Measurements from ENCODE around the gene ADCYAP1R1. TPM values are rescaled to one million over a fixed set of nuclear protein-coding genes. Genes with fewer than 3 reads are reported as not detected.

The ADCYAP1R1 gene
- total RNA-seq, 1 donor: under 0.01 TPM

DNA sequence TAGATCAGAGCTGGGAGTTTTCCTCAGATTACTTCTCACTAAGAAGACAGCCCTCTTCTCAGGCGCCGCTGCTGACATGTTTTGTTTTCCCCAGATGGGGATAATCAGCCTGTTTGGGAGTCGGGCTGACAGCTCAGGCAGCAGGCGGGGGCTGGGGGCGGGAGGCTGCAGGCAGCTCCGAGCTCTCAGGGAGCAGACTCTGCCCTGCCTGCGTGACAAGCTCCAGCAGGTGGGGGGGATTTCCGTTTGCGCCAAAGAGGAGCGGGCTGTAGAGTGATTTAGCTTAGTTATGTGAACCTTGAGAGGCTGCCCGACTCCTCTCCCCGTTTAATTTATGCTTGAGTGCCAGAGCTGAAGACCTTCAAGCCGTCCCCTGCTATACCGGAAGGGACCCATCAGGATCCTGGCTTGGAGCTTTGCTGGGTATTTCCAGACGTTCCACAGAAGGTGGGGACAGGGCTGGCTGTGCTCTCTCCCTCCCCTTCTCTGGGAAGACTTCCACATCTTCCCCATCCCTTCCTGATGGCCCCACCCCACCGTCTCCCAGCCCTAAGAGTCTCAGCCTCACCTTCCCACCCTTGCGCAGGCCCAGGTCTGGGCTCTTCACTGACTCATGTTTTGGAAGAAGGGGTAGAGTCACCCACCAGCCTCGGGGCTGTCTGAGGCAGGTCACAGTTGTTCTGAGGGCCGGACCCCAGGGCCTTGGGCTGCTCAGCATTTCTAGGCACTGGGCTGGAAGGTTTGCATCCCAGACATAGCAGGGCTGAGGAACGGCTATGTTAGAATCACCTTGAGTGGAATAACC is 24.7 kb upstream of the ADCYAP1R1 start:
- no peak overlapping the region for H3K4me3 ChIP-seq (ENCODE audit: low read length)
- H3K27me3 ChIP-seq (ENCODE audit: insufficient read depth, low read length): no peaks in the 10 kb centered on the region
- H3K9me3 ChIP-seq (ENCODE audit: low read depth, low read length): no peaks in the 10 kb centered on the region
- H3K4me1 ChIP-seq (ENCODE audit: insufficient read depth, low read length): no peaks in the 10 kb centered on the region

DNA sequence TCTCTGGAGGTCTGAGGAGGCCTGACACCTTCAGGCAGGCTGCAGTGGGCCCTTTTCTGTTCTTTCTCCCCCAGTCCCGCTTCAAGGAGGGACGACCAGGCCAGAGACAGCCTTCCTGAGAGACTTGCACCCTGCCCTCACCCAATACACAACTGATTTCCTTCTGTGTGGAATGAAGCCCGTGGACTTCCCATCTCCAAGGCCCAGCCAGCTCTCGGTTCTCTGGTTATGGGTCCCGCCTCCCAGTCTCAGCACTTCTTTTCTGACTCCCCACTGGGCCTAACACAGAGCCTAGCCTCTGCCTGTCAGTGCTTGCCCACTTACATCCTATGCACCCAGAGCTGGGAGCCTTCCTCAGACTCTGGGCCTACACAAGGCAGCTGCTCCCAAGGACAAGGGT is 24.1 kb upstream of the ADCYAP1R1 start:
- no peak overlapping the region for H3K4me3 ChIP-seq (ENCODE audit: low read length)
- no peaks in the 10 kb centered on the region for H3K9me3 ChIP-seq (ENCODE audit: low read depth, low read length)
- H3K27me3 ChIP-seq (ENCODE audit: insufficient read depth, low read length): no peaks in the 10 kb centered on the region
- no peaks in the 10 kb centered on the region for H3K4me1 ChIP-seq (ENCODE audit: insufficient read depth, low read length)

DNA sequence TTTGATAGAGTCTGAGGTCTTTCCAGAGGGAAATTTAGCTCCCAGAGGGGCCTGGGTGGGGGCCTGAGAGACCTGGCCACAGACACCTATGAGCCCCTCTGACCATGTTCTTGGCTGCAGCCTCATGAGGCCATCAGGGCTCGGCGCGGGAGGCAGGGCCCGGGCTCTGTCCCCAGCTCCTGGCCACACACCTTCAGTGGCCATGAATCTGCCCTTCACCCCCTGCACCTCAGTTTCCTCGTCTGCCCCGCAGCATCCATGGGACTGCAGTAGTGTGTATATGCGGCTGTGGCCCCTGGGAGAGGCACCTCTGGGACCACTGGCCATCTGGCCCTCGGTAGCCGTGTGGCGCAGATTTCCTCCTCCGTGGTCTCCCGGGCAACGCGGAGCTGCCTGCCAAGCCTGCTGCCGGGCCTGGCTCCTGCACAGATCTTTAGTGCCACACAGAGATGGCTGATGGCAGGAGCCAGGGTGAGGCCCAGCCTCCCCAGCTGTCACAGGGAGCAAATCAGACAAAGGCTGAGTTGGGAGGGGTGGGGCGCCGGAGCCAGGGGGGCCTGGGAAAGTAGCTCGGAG is 23.6 kb upstream of the ADCYAP1R1 start:
- Histone ChIP-seq H3K27me3 (ENCODE audit: insufficient read depth, low read length) (no peaks in the 10 kb centered on the region), H3K4me1 (ENCODE audit: insufficient read depth, low read length) (no peaks in the 10 kb centered on the region), H3K9me3 (ENCODE audit: low read depth, low read length) (no peaks in the 10 kb centered on the region)

DNA sequence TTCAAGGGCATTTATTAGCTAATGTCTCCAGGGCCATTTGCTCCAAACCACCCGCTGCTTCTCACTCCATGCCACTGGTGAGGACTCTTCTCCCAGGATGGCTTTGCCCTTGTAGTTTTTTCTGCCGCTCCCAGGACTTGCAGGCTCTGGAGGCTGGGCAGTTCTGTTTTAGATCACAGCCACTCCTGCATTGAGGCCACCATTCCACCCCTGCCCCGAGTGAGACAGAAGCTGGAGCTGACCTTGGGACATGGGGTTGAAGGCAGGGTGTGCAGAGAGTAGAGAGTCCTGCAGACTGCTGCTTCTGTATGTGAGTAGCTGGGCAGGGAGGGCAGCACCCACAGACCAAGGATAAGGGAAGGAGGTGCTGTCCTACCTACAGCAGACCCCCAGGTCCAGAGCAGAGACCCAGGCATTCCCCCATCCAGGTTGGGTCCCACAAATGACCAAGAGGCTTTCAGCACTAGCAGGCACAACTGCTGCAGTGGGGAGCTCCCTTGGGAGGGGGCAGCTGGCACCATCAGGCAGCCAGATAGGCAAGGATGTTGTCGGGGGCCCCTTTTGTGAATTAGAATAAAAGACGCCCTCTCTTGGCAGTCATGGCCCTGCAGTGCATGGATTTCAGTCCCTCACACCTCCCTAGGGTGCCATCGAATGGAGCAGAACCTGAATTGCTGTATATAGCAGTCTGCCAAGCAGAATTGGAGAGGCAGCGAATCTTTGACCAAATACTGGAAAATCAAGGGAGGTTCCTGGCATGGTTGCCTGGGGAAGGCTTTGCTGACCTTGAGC is 22.7 kb upstream of the ADCYAP1R1 start:
- Histone ChIP-seq H3K4me3 (ENCODE audit: low read length) (no peak overlapping the region), H3K4me1 (ENCODE audit: insufficient read depth, low read length) (no peaks in the 10 kb centered on the region), H3K9me3 (ENCODE audit: low read depth, low read length) (no peaks in the 10 kb centered on the region), H3K27me3 (ENCODE audit: insufficient read depth, low read length) (no peaks in the 10 kb centered on the region)

More for the DNA sequence above, 23.6 kb upstream of the ADCYAP1R1 start:
- no peak overlapping the region for H3K4me3 ChIP-seq (ENCODE audit: low read length)

DNA sequence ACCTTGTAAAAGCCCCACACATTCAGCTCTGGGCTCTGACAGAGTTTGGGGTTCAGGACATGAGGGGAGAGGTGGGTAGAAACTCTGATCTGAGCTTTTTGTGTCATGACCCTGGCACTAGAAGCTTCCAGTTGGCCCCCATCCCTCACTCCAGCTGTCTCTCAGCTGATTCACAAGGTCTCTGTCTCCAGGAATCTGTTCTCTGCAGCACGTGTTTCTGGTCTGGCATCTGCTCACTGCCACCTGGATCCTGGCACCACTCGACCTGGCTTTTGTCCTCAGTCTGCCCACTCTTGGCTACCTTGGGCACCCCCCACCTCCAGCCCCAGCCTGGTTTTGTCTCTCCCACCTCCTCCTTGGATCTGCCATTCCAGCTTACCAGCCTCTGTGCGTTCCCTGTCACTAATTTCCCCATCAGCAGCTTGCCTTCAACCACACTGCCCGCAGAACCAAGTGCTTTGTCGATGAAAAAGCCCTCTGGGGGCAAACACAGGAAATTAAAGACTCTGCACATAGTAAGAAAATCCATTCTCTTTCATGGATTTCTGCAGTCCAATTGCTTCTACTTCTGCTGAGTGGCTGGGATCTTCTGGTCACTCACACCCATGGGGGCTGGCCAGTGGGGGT is 18.3 kb upstream of the ADCYAP1R1 start:
- no peaks in the 10 kb centered on the region for H3K4me1 ChIP-seq (ENCODE audit: insufficient read depth, low read length)
- H3K4me3 ChIP-seq (ENCODE audit: low read length): no peak overlapping the region
- H3K9me3 ChIP-seq (ENCODE audit: low read depth, low read length): no peaks in the 10 kb centered on the region
- no peaks in the 10 kb centered on the region for H3K27me3 ChIP-seq (ENCODE audit: insufficient read depth, low read length)

DNA sequence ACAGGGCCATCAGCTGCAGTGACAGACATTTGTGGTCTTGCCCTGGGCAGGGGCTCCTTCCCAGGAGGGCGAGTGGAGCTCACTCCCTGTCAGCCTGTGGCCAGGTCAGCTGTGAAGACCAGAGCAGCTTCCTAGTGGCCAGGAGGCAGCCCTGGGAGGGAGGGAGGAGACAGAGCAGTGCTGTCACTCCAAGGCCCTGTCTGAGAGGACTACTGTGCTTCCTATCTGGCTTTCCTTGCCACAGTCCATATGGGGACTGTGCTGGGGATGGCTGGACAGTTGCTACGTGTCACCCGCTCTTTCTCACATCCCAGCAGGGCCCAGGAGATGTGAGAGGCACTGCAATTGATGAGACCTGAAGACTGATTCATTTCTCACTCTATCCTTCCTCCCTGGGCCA is 15.2 kb upstream of the ADCYAP1R1 start:
- no peaks in the 10 kb centered on the region for H3K4me1 ChIP-seq (ENCODE audit: insufficient read depth, low read length)
- H3K4me3 ChIP-seq (ENCODE audit: low read length): no peak overlapping the region
- H3K9me3 ChIP-seq (ENCODE audit: low read depth, low read length): no peaks in the 10 kb centered on the region
- no peaks in the 10 kb centered on the region for H3K27me3 ChIP-seq (ENCODE audit: insufficient read depth, low read length)

DNA sequence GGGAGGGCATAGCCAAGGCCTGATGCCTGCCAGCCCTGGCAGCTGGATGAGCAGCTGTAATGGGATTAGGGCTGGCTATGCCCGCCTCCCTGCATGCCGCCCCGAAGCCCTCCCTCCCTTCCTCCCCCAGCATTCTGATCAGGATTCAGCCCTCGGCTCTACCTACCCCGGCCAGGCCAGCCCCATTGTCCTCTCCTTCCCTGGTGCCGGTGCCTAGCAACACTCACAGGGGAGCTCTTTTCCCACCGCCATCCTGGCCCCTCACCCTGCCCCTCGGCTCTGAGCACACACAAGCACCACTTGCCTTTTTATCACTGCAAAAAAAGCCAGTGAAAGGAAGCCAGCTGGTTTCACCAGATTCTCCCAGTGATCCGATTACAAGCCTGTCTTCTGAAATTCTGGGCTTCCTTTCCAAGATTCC is 9.0 kb upstream of the ADCYAP1R1 start:
- Histone ChIP-seq H3K4me3 (ENCODE audit: low read length) (no peak overlapping the region), H3K9me3 (ENCODE audit: low read depth, low read length) (no peaks in the 10 kb centered on the region), H3K27me3 (ENCODE audit: insufficient read depth, low read length) (peaks cover 3% of the 10 kb centered on the region), H3K4me1 (ENCODE audit: insufficient read depth, low read length) (no peaks in the 10 kb centered on the region)

DNA sequence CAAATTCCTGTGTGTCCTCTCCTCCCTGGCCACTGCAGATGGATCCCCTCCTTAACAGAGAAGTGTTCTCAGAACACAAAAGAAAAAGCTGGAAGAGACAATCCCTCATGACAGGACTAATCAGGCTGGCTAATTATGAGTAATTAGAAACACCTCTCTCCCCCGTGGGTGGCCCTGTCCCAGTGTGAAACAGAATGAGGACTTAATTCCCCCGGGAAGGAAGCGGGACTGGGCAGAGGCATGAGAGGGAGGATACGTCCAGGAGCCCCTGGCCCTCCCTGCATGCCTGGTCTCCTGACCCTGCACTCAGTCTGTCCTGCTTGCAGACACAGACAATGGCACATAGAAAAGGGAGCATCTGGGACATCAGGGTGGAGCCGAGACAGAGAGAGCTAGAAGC is 7.6 kb upstream of the ADCYAP1R1 start:
- no peaks in the 10 kb centered on the region for H3K4me1 ChIP-seq (ENCODE audit: insufficient read depth, low read length)
- H3K9me3 ChIP-seq (ENCODE audit: low read depth, low read length): no peaks in the 10 kb centered on the region
- no peak overlapping the region for H3K4me3 ChIP-seq (ENCODE audit: low read length)
- H3K27me3 ChIP-seq (ENCODE audit: insufficient read depth, low read length): peaks cover 3% of the 10 kb centered on the region

DNA sequence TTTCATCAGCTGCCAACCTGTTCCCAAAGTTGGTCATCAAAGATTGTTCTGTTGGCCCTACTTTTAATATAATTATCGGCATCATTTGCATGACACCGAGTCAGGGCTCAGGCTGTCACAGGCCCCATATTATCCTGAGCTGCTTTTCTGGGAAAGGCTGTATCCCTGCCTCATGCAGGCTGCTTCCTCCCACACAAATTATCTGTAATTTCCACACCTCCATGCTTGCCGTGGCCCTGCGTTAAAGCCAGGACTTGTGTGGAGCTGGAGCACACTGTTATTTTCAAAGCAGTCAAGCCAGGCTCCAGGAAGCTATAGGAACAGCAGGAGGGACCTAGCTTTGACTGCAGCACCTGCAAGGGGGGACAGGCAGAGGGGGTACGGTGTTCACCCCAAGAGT is 5.4 kb upstream of the ADCYAP1R1 start:
- Histone ChIP-seq H3K9me3 (ENCODE audit: low read depth, low read length) (no peaks in the 10 kb centered on the region), H3K4me3 (ENCODE audit: low read length) (no peak overlapping the region), H3K27me3 (ENCODE audit: insufficient read depth, low read length) (peaks cover 17% of the 10 kb centered on the region), H3K4me1 (ENCODE audit: insufficient read depth, low read length) (no peaks in the 10 kb centered on the region)

DNA sequence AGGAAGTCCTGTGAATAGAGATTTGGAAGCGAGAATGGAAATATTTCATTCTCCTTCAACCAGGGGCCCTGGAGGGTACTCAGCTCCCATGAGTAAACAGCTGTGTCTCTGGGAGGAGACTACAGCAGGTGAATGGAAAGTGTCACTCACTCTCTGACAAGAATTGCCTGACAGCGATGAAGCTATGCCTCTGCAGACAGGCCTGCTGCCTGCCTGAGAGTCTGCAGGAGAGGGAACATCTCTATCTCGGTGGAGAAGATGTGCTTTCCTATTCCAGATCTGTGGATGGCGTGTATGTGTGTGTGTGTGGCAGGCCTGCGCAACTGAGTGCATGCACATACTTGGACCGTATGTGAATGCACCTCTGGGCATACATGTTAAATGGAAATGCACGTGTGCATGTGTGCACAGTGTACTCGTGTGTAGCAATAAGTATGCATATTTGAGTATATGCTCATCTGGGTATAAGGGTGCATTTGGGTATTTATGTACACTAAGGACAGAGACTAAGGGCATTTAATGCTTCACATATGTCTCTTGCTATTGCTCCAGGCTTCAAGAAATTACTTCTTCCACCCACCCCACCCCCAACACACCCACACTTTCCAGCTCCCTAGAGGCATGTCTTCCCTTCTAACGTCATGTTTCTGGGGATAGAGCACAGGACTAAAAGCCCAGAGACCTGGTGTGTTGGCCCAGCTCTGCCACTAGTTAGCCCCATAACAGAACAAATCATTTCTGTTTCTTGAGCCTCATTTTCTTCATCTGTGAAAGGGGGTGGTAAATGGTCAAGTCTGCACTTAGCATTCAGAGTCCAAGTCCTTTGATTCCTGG is 4.6 kb upstream of the ADCYAP1R1 start:
- H3K27me3 ChIP-seq (ENCODE audit: insufficient read depth, low read length): peaks cover 18% of the 10 kb centered on the region
- H3K9me3 ChIP-seq (ENCODE audit: low read depth, low read length): no peaks in the 10 kb centered on the region
- no peaks in the 10 kb centered on the region for H3K4me1 ChIP-seq (ENCODE audit: insufficient read depth, low read length)
- no peak overlapping the region for H3K4me3 ChIP-seq (ENCODE audit: low read length)

DNA sequence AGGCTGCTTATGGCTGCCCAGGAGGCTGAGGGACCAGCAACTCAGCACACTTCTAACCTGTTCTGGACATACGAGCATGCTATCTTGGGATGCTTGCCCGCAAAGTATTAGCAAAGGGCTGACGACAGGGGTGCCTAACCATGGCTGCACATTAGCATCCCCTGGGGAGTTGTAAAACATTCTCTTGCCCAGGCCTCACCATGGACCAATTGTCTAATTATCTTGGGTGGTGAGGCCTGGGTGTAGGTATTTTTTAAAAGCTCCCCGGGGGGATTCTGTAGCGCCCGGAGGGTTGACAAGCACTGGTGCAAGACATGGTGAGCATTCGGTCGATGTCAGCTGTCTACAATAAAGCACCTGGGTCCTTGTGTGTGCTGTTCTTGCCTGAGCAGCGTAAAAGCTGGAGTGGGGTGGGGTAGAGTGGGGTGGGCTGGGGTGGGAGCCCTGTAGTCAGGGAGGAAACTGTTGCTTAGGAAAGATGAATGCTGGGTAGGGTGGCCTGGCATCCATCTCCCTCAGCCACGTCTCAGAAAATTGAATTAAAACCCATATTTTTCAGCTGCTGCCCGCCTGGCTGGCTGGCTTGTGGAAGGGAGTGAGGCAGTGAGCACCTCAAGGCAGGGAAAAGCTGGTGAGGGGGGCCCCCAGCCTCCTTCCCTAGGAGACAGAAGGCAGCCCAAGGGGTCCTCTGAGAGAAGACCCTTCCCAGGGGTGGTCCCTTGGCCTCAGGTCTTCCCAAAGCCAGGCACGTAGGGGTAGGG is 2.9 kb upstream of the ADCYAP1R1 start:
- Histone ChIP-seq H3K9me3 (ENCODE audit: low read depth, low read length) (no peaks in the 10 kb centered on the region), H3K4me3 (ENCODE audit: low read length) (no peak overlapping the region), H3K4me1 (ENCODE audit: insufficient read depth, low read length) (no peaks in the 10 kb centered on the region), H3K27me3 (ENCODE audit: insufficient read depth, low read length) (peaks cover 23% of the 10 kb centered on the region)

DNA sequence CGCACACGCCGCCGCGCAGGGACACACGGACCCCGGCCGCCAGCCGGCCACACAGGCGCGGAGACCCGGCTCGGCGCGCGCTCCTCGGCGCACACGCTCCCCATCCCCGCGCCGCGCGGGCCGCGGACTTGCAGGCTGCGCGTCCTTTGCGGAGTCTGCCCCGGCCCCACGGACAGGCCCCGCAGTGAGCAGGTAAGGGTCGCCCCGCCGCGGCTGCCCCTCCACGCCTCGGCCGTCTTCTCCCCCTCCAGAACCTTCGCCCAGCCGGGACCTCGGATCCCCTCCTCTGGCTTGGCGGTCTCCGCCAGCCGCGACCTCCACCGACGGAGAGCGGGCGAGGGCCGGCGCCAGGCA is 356 bp downstream of the ADCYAP1R1 start:
- Histone ChIP-seq H3K9me3 (ENCODE audit: low read depth, low read length) (no peaks in the 10 kb centered on the region), H3K4me1 (ENCODE audit: insufficient read depth, low read length) (no peaks in the 10 kb centered on the region), H3K27me3 (ENCODE audit: insufficient read depth, low read length) (peaks cover 23% of the 10 kb centered on the region), H3K4me3 (ENCODE audit: low read length) (no peak overlapping the region)

DNA sequence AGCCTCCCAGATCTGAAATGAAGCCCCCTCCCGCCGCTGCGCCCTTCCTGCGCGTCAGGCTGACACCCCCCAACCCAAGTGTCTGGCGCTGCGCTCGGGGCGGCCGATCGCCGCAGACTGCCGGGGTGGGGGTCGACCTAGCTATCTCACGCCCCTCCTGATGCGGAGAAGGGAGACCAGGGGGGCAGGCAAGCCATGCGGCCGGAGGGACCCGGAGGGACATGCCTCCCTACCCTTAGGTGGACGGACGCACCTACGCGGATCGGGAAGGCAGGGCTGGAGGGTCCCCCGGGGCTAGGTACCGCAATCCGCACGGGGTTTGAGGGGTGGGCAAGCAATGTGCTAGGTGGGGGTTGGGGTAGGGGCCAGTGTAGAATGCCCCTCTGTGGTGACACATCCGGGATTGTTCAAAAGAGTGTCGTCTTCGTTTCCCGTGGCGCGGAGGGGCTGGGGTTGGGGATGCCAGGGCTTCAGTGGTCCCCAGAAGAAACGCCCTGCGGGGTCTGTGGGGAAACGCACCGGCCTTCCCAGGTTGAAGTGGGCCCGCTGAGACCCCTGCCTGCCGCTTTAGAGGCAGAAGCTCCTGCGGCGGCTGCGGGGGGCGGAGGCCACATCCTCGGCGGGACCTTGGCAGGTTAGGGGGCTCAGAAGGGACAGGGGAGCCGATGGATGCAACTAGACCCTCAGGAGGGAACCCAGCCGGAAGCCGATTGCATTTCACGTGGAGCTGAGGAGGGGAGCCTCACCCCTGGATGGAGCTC is 913 bp downstream of the ADCYAP1R1 start:
- Histone ChIP-seq H3K9me3 (ENCODE audit: low read depth, low read length) (no peaks in the 10 kb centered on the region), H3K4me3 (ENCODE audit: low read length) (no peak overlapping the region), H3K27me3 (ENCODE audit: insufficient read depth, low read length) (peaks cover 23% of the 10 kb centered on the region), H3K4me1 (ENCODE audit: insufficient read depth, low read length) (no peaks in the 10 kb centered on the region)
